Smooth muscle cell (in vitro differentiated cells): ENCODE measurements around the gene CYP4V2. TPM values are rescaled to one million over a fixed set of nuclear protein-coding genes. Genes with fewer than 3 reads are reported as not detected.

ENCODE experiments used
- DNase-seq: peaks from one replicate; lab custom pipeline; 2025; ENCODE audit not compliant: unreplicated experiment; lab: John Stamatoyannopoulos, UW
- H2AFZ ChIP-seq: fragments of 200-600 bp; sonication (generic); 2 replicates; pipeline ENCODE4 v1.6.0; 2016; ENCODE audit warnings: antibody characterized with exemption, low read depth, mild to moderate bottlenecking
- H3F3A ChIP-seq: fragments of 200-600 bp; sonication (generic); 2 replicates; pipeline ENCODE4 v1.6.0; 2017; ENCODE audit warnings: antibody characterized with exemption, low read depth
- H3K27ac ChIP-seq: fragments of 200-600 bp; sonication (generic); 2 replicates; pipeline ENCODE4 v1.5.1; 2016; ENCODE audit warnings: low read depth, mild to moderate bottlenecking
- H3K27me3 ChIP-seq: fragments of 200-600 bp; sonication (generic); 2 replicates; pipeline ENCODE4 v1.6.1; 2016; ENCODE audit warnings: low read depth, mild to moderate bottlenecking
- H3K36me3 ChIP-seq: fragments of 200-600 bp; sonication (generic); 2 replicates; pipeline ENCODE4 v1.5.1; 2016; ENCODE audit warnings: low read depth
- H3K4me1 ChIP-seq: fragments of 200-600 bp; sonication (generic); 2 replicates; pipeline ENCODE4 v1.5.1; 2016; ENCODE audit warnings: low read depth
- H3K4me2 ChIP-seq: fragments of 200-600 bp; sonication (generic); 2 replicates; pipeline ENCODE4 v1.6.0; 2016; ENCODE audit warnings: mild to moderate bottlenecking
- H3K4me3 ChIP-seq: fragments of 200-600 bp; sonication (generic); 2 replicates; pipeline ENCODE4 v1.5.1; 2016; ENCODE audit warnings: mild to moderate bottlenecking
- H3K79me2 ChIP-seq: fragments of 200-600 bp; sonication (generic); 2 replicates; pipeline ENCODE4 v1.6.0; 2016; ENCODE audit warnings: low read depth, mild to moderate bottlenecking
- H3K9ac ChIP-seq: fragments of 200-600 bp; sonication (generic); 2 replicates; pipeline ENCODE4 v1.6.0; 2016; ENCODE audit warnings: low read depth
- H3K9me3 ChIP-seq: fragments of 200-600 bp; sonication (generic); replicated peaks from 2 replicates; pipeline ENCODE4 v1.5.1; 2016; ENCODE audit warnings: low read depth
- H4K20me1 ChIP-seq: fragments of 200-600 bp; sonication (generic); 2 replicates; pipeline ENCODE4 v1.6.0; 2016; ENCODE audit warnings: low read depth
- CTCF ChIP-seq: fragments of 200-600 bp; sonication (generic); IDR thresholded peaks from 2 replicates; pipeline ENCODE4 v1.5.1; 2017; ENCODE audit warnings: borderline replicate concordance, mild to moderate bottlenecking, antibody characterized with exemption; ENCODE audit not compliant: insufficient read depth, poor library complexity, severe bottlenecking
- WGBS: methylation state at CpG from one replicate; pipeline ENCODE4 v1.1.7; 2016; ENCODE audit warnings: low lambda C conversion rate; 5-methylcytosine and 5-hydroxymethylcytosine counted together
- polyA plus RNA-seq: library from polyadenylated mRNA; unstranded; fragments of >200 nt; fragmentation: Nextera tagmentation; extraction: Ambion mirVana; gene quantifications from 2 replicates; pipeline ENCODE4 v1.2.1, GENCODE V29; 2016
- total RNA-seq: library from RNA; depleted of rRNA; stranded (reverse); fragments of >200 nt; gene quantifications from 2 replicates; pipeline ENCODE4 v1.2.3, GENCODE V29; 2014

CYP4V2 gene
- total and polyA plus RNA-seq, 2 experiments from 2014 or later, result 0.42 to 3.4 TPM

GRCh38 chr4:186258216-186258811 is 66.9 kb downstream of the CYP4V2 start:
- Histone ChIP-seq H3K9me3 (no peaks in the 10 kb centered on the region), H3K4me3 (no peak overlapping the region), H3K4me1 (no peaks in the 10 kb centered on the region), H2AFZ (no peak overlapping the region), H4K20me1 (no peaks in the 10 kb centered on the region), H3K27me3 (no peaks in the 10 kb centered on the region), H3K4me2 (no peak overlapping the region), H3K36me3 (no peaks in the 10 kb centered on the region), H3K79me2 (no peaks in the 10 kb centered on the region), H3F3A (no peaks in the 10 kb centered on the region), H3K9ac (no peak overlapping the region), H3K27ac (no peak overlapping the region)
- DNase-seq, result no peak
- no peak for TF ChIP-seq CTCF
- 95% methylated on average over 12 of the region's 12 CpGs for WGBS

GRCh38 chr4:186260117-186260503 is 68.7 kb downstream of the CYP4V2 start:
- H3K9ac ChIP-seq, result no peak overlapping the region
- H3K27ac ChIP-seq, result no peak overlapping the region
- H3K4me1 ChIP-seq, result no peaks in the 10 kb centered on the region
- no peak for DNase-seq
- no peak overlapping the region for H3K4me3 ChIP-seq
- H3K79me2 ChIP-seq, result no peaks in the 10 kb centered on the region
- no peaks in the 10 kb centered on the region for H3F3A ChIP-seq
- no peaks in the 10 kb centered on the region for H3K27me3 ChIP-seq
- H4K20me1 ChIP-seq, result no peaks in the 10 kb centered on the region
- WGBS, result 95% methylated on average over 6 of the region's 6 CpGs
- H3K9me3 ChIP-seq, result no peaks in the 10 kb centered on the region
- no peak overlapping the region for H3K4me2 ChIP-seq
- TF ChIP-seq CTCF, result no peak
- no peak overlapping the region for H2AFZ ChIP-seq
- H3K36me3 ChIP-seq, result no peaks in the 10 kb centered on the region

Other genes with a start within 250 kb of the CYP4V2 start
- gene TLR3, start 122.4 kb upstream of the CYP4V2 start, total RNA-seq, result 0.40 and 2.0 TPM in 2 replicates
- gene TLR3, start 122.4 kb upstream of the CYP4V2 start, polyA plus RNA-seq, result 1.0 and 1.3 TPM in 2 replicates
- gene FAM149A, start 86.9 kb upstream of the CYP4V2 start, total RNA-seq, result 4.3 and 5.8 TPM in 2 replicates
- 0.55 and 3.7 TPM in 2 replicates for gene FAM149A, start 86.9 kb upstream of the CYP4V2 start, polyA plus RNA-seq
- not detected in 2 replicates for gene KLKB1, start 35.9 kb downstream of the CYP4V2 start, total RNA-seq
- gene KLKB1, start 35.9 kb downstream of the CYP4V2 start, polyA plus RNA-seq, result not detected in 2 replicates
- not detected in 2 replicates for gene F11, start 74.6 kb downstream of the CYP4V2 start, total RNA-seq
- gene F11, start 74.6 kb downstream of the CYP4V2 start, polyA plus RNA-seq, result not detected in 2 replicates